Measurements from ENCODE around the gene ZNF483.
"Not testable (repeated sequence)": the region's sequence is repeated elsewhere in the genome, so short reads cannot be mapped to it uniquely, and the experiment has no call there.

ZNF483 gene

GRCh38 chr9:111615928-111616327, 90.9 kb downstream of the ZNF483 start:
- DNase-seq: no peak

GRCh38 chr9:111617349-111617748, 92.4 kb downstream of the ZNF483 start:
- not testable (repeated sequence) for DNase-seq

GRCh38 chr9:111621895-111622480, 97.0 kb downstream of the ZNF483 start:
- DNase-seq: no peak

GRCh38 chr9:111622626-111623025, 97.6 kb downstream of the ZNF483 start:
- DNase-seq: no peak

Measured in DMS 273 treated with DMSO at 0.1 percent for 48 hours (cell line).